Uterus (tissue), 4 donors: Measurements from ENCODE around the gene ILDR2. TPM values are rescaled to one million over a fixed set of nuclear protein-coding genes. Genes with fewer than 3 reads are reported as not detected.
A peak's percentile ranks its signal among the peaks of the same experiment; 100 is the strongest.

Source experiments
- DNase-seq, 2 donors: peaks; one replicate each; pipeline ENCODE4 v3.0.0-alpha.2; 2019 to 2020
- H3K27ac ChIP-seq, 2 donors: fragments of 200-600 bp; sonication (generic); 1 replicate in 1 of 2; 2 replicates in 1 of 2; pipeline ENCODE4 v1.5.1; 2016 to 2018
- H3K27me3 ChIP-seq, 2 donors: fragments of 200-600 bp; sonication (generic); one replicate each; pipeline ENCODE4 v1.5.1; 2018 to 2019; ENCODE audit warnings: control low read depth in 1 of 2
- H3K36me3 ChIP-seq, 2 donors: fragments of 200-600 bp; sonication (generic); one replicate each; pipeline ENCODE4 v1.5.1; 2019; ENCODE audit warnings: control low read depth in 1 of 2
- H3K4me1 ChIP-seq, 2 donors: fragments of 200-600 bp; sonication (generic); one replicate each; pipeline ENCODE4 v1.5.1; 2018 to 2019; ENCODE audit warnings: control low read depth in 1 of 2
- H3K4me3 ChIP-seq, 2 donors: fragments of 200-600 bp; sonication (generic); 1 replicate in 1 of 2; 2 replicates in 1 of 2; pipeline ENCODE4 v1.5.1; 2018 to 2019; ENCODE audit warnings: mild to moderate bottlenecking in 1 of 2
- H3K9me3 ChIP-seq, 2 donors: fragments of 200-600 bp; sonication (generic); one replicate each; pipeline ENCODE4 v1.5.1; 2019; ENCODE audit warnings: control low read depth in 1 of 2
- POLR2A ChIP-seq, 2 donors: fragments of 450-650 bp; IDR thresholded peaks; one replicate each; pipeline ENCODE4 v1.6.1; 2016; ENCODE audit warnings: antibody characterized with exemption in 2 of 2, mild to moderate bottlenecking in 1 of 2, moderate library complexity in 1 of 2
- intact Hi-C: fragments of 100-400 bp; cut with DNase I; formaldehyde crosslinking; loops from one replicate; pipeline ENCODE4 v1.15.1; 2023; ENCODE audit warnings: low total_unique reads
- total RNA-seq, 4 donors: library from RNA; depleted of rRNA in 3 of 4; stranded (reverse); fragments of >200 nt in 3 of 4; gene quantifications; one replicate each; pipeline versions ENCODE4 v1.1.0 to v1.2.4, GENCODE V29; 2014 to 2023
- TF ChIP-seq, protein P1 (sequence below), 4 experiments: fragments of 200-600 bp in 2 of 4; fragments of 450-650 bp in 2 of 4; sonication (generic) in 2 of 4; IDR thresholded peaks; one replicate each; pipeline ENCODE4 v1.5.1; 2016 to 2019; ENCODE audit warnings: antibody characterized with exemption in 4 of 4, mild to moderate bottlenecking in 2 of 4, moderate library complexity in 1 of 4
- donor health status: DM: yes; HTN: yes; CAD: no.

The ILDR2 gene
- total RNA-seq, 4 donors from 2014 or later = 0.30 to 2.8 TPM; not detected in 2

- intact Hi-C loops = no loop called here
- no peak overlapping the region for H3K4me3 ChIP-seq
- no peak for TF ChIP-seq POLR2A (IDR thresholded peaks at IDR 0.05)
- TF ChIP-seq, protein P1, sequence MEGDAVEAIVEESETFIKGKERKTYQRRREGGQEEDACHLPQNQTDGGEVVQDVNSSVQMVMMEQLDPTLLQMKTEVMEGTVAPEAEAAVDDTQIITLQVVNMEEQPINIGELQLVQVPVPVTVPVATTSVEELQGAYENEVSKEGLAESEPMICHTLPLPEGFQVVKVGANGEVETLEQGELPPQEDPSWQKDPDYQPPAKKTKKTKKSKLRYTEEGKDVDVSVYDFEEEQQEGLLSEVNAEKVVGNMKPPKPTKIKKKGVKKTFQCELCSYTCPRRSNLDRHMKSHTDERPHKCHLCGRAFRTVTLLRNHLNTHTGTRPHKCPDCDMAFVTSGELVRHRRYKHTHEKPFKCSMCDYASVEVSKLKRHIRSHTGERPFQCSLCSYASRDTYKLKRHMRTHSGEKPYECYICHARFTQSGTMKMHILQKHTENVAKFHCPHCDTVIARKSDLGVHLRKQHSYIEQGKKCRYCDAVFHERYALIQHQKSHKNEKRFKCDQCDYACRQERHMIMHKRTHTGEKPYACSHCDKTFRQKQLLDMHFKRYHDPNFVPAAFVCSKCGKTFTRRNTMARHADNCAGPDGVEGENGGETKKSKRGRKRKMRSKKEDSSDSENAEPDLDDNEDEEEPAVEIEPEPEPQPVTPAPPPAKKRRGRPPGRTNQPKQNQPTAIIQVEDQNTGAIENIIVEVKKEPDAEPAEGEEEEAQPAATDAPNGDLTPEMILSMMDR (IDR thresholded peaks at IDR 0.05) = no peak
- DNase-seq = no peak
- no peak overlapping the region for H3K27ac ChIP-seq
- H3K27me3 ChIP-seq = no peaks in the 10 kb centered on the region
- H3K36me3 ChIP-seq = no peaks in the 10 kb centered on the region
- no peaks in the 10 kb centered on the region for H3K4me1 ChIP-seq
- H3K9me3 ChIP-seq = no peaks in the 10 kb centered on the region
Measured at GRCh38 chr1:166927701-166928100, 47.6 kb downstream of the ILDR2 start.

DNA sequence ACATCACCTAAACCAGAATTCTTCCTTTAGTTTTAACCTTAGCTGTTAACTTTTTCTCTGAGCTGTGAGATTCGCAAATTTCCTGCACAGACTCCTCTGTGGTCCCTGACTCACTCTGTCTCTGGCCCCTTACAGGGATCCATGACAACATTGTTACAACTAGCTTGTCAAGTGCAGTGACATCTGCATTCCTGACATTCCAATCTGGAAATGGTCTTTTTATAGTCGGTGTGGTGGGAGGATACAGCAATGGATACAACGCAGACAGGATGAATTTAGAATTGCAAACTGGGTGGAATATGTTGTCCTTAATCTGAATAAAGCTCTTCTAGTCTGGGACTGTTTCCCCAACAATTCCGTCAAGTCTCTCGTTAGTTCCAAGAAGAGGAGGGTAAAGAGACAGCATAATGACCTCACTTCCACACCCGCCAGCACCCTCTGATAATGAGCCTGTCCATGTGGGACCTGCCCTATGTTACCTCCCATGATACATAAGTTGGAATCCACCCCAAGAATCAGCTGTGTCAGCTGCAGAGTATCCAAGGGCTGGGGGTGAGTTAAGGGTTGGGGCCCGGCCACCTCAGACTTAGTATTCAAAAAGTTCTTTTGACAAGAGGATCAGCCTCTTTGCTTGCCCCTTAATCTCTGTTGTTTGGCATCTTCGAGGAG is 49.4 kb downstream of the ILDR2 start:
- H3K4me3 ChIP-seq = no peak overlapping the region
- no peak for DNase-seq
- H3K9me3 ChIP-seq = no peaks in the 10 kb centered on the region
- intact Hi-C loops = no loop called here
- H3K4me1 ChIP-seq = no peaks in the 10 kb centered on the region
- H3K27me3 ChIP-seq = peaks cover 0 to 4% of the 10 kb centered on the region in 2 donors
- no peaks in the 10 kb centered on the region for H3K36me3 ChIP-seq
- no peak overlapping the region for H3K27ac ChIP-seq
- TF ChIP-seq, protein P1 (IDR thresholded peaks at IDR 0.05) = no peak
- no peak for TF ChIP-seq POLR2A (IDR thresholded peaks at IDR 0.05)

- no peak overlapping the region for H3K27ac ChIP-seq
- TF ChIP-seq POLR2A (IDR thresholded peaks at IDR 0.05) = no peak
- TF ChIP-seq, protein P1 (IDR thresholded peaks at IDR 0.05) = no peak
- DNase-seq = no peak
- intact Hi-C loops = no loop called here
- H3K27me3 ChIP-seq = peaks cover 0 to 10% of the 10 kb centered on the region in 2 donors
- no peaks in the 10 kb centered on the region for H3K9me3 ChIP-seq
- no peaks in the 10 kb centered on the region for H3K36me3 ChIP-seq
- no peaks in the 10 kb centered on the region for H3K4me1 ChIP-seq
- H3K4me3 ChIP-seq = no peak overlapping the region
Measured at GRCh38 chr1:166924823-166925541, 50.4 kb downstream of the ILDR2 start.

DNA sequence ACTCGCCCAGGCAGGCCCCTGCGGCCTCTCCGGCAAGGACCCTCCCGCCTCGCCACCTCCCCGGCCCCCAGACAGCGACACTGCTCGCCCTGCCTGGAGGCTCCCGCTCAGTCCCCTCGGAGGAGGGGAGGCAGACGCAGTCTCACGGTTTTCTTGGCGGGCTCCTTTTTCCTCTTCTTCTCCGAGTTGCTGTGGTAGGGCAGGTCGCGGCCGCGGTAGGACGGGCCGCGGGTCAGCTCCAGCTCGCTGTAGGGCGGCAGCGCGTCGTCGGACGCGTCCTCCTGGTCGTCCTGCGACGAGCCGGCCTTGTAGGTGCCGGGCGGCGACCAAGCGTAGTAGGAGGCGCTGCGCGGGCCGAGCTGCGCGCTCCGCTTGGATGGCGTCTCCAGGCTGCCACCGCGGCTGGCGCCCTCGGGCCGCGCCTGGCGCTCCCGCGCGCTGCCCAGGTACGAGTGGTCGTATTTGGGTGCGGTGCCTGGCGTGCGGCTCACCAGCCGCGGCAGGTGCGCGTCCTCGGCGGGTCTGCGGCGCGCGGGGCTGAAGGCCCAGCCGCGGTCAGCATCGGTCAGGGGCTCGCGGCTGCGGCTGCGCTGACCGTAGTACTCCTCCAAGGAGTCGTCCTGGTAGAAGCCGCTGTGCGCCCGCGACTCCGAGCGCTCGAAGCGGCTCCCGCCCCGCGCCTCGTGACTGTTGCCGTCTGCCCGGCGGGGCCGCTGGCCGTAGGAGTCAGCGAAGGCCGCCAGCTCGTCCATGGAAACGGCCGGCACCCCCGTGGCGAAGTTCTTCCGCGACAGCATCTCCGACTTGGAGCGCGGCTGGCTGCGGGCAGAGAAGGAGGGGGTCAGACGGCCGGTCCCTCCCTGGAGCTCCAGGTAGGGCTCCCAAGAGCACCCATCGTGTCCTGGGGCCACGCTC is 54.5 kb downstream of the ILDR2 start:
- Histone ChIP-seq H3K36me3 (no peaks in the 10 kb centered on the region), H3K27me3 (peaks cover 0 to 10% of the 10 kb centered on the region in 2 donors), H3K4me1 (no peaks in the 10 kb centered on the region), H3K27ac (no peak overlapping the region), H3K4me3 (peak overlapping the region in 1 of 2 donors; percentile 27), H3K9me3 (no peaks in the 10 kb centered on the region)
- TF ChIP-seq POLR2A (IDR thresholded peaks at IDR 0.05) = no peak
- TF ChIP-seq, protein P1 (IDR thresholded peaks at IDR 0.05) = no peak
- intact Hi-C loops = no loop called here
- peak in 1 of 2 donors; percentile 15 for DNase-seq
